ENCODE data around the gene IFT43.

IFT43 gene

GRCh38 chr14:76019676-76020075 is 34.1 kb downstream of the IFT43 start:
- DNase-seq, result no peak

GRCh38 chr14:76022991-76023390 is 37.4 kb downstream of the IFT43 start:
- DNase-seq, result no peak

- no peak for DNase-seq
Observed at GRCh38 chr14:76023757-76024156, 38.2 kb downstream of the IFT43 start.

- no peak for DNase-seq
Observed at GRCh38 chr14:76024211-76024907, 38.8 kb downstream of the IFT43 start.

- DNase-seq, result peak; percentile 46
Observed at GRCh38 chr14:76034566-76034965, 49.0 kb downstream of the IFT43 start.

- no peak for DNase-seq
Observed at GRCh38 chr14:76040704-76041103, 55.1 kb downstream of the IFT43 start.

GRCh38 chr14:76045773-76046172 is 60.2 kb downstream of the IFT43 start:
- DNase-seq, result no peak

GRCh38 chr14:76050250-76050649 is 64.7 kb downstream of the IFT43 start:
- no peak for DNase-seq

GRCh38 chr14:76050797-76051392 is 65.3 kb downstream of the IFT43 start:
- DNase-seq, result peak; percentile 63

- no peak for DNase-seq
Observed at GRCh38 chr14:76051717-76052465, 66.3 kb downstream of the IFT43 start.

- DNase-seq, result no peak
Observed at GRCh38 chr14:76053572-76054355, 68.2 kb downstream of the IFT43 start.

GRCh38 chr14:76055330-76055729 is 69.8 kb downstream of the IFT43 start:
- DNase-seq, result no peak

GRCh38 chr14:76056128-76056527 is 70.6 kb downstream of the IFT43 start:
- peak; percentile 6 for DNase-seq

GRCh38 chr14:76057914-76058313 is 72.4 kb downstream of the IFT43 start:
- DNase-seq, result no peak

GRCh38 chr14:76063327-76063726 is 77.8 kb downstream of the IFT43 start:
- no peak for DNase-seq

GRCh38 chr14:76065519-76065918 is 80.0 kb downstream of the IFT43 start:
- no peak for DNase-seq

GRCh38 chr14:76067536-76067935 is 82.0 kb downstream of the IFT43 start:
- no peak for DNase-seq

- DNase-seq, result no peak
Observed at GRCh38 chr14:76073717-76074116, 88.2 kb downstream of the IFT43 start.

- DNase-seq, result no peak
Observed at GRCh38 chr14:76077340-76077739, 91.8 kb downstream of the IFT43 start.

GRCh38 chr14:76078501-76078900 is 92.9 kb downstream of the IFT43 start:
- DNase-seq, result no peak

- no peak for DNase-seq
Observed at GRCh38 chr14:76080025-76080424, 94.5 kb downstream of the IFT43 start.

- DNase-seq, result no peak
Observed at GRCh38 chr14:76080471-76080870, 94.9 kb downstream of the IFT43 start.

- no peak for DNase-seq
Observed at GRCh38 chr14:76081642-76082041, 96.1 kb downstream of the IFT43 start.
